RPMI8226 (cell line): ENCODE data around the gene TMEM178B.
A peak's percentile ranks its signal among the peaks of the same experiment; 100 is the strongest.
"Not testable (repeated sequence)": the region's sequence is repeated elsewhere in the genome, so short reads cannot be mapped to it uniquely, and the experiment has no call there.

Experiments used
- DNase-seq: peaks from one replicate; pipeline ENCODE4 v3.0.0-alpha.2; 2015

The TMEM178B gene

GRCh38 chr7:141317033-141317585, 243.2 kb downstream of the TMEM178B start:
- DNase-seq: peak; percentile 97

- DNase-seq: peak; percentile 96
Observed at GRCh38 chr7:141320287-141320686, 246.4 kb downstream of the TMEM178B start.

- DNase-seq: no peak
Observed at GRCh38 chr7:141322383-141322782, 248.5 kb downstream of the TMEM178B start.

- no peak for DNase-seq
Observed at GRCh38 chr7:141323826-141324225, 250.0 kb downstream of the TMEM178B start.

- no peak for DNase-seq
Observed at GRCh38 chr7:141324870-141325269, 251.0 kb downstream of the TMEM178B start.

- DNase-seq: no peak
Observed at GRCh38 chr7:141325275-141325674, 251.4 kb downstream of the TMEM178B start.

- DNase-seq: no peak
Observed at GRCh38 chr7:141328290-141328689, 254.4 kb downstream of the TMEM178B start.

- not testable (repeated sequence) for DNase-seq
Observed at GRCh38 chr7:141330285-141330684, 256.4 kb downstream of the TMEM178B start.

- DNase-seq: peak; percentile 41
Observed at GRCh38 chr7:141333459-141333858, 259.6 kb downstream of the TMEM178B start.

- DNase-seq: peak; percentile 60
Observed at GRCh38 chr7:141335164-141335563, 261.3 kb downstream of the TMEM178B start.

GRCh38 chr7:141339603-141340002, 265.7 kb downstream of the TMEM178B start:
- DNase-seq: peak; percentile 68

- no peak for DNase-seq
Observed at GRCh38 chr7:141340991-141341390, 267.1 kb downstream of the TMEM178B start.

- DNase-seq: no peak
Observed at GRCh38 chr7:141342621-141343408, 269.0 kb downstream of the TMEM178B start.

- no peak for DNase-seq
Observed at GRCh38 chr7:141344153-141344935, 270.5 kb downstream of the TMEM178B start.

GRCh38 chr7:141348728-141349127, 274.9 kb downstream of the TMEM178B start:
- DNase-seq: no peak

- DNase-seq: no peak
Observed at GRCh38 chr7:141349338-141349737, 275.5 kb downstream of the TMEM178B start.

- DNase-seq: no peak
Observed at GRCh38 chr7:141349804-141350203, 275.9 kb downstream of the TMEM178B start.

GRCh38 chr7:141351175-141351574, 277.3 kb downstream of the TMEM178B start:
- DNase-seq: no peak

GRCh38 chr7:141352955-141353354, 279.1 kb downstream of the TMEM178B start:
- no peak for DNase-seq

GRCh38 chr7:141354251-141354650, 280.4 kb downstream of the TMEM178B start:
- DNase-seq: peak; percentile 74

GRCh38 chr7:141355032-141355431, 281.2 kb downstream of the TMEM178B start:
- no peak for DNase-seq

- DNase-seq: no peak
Observed at GRCh38 chr7:141356161-141356560, 282.3 kb downstream of the TMEM178B start.

GRCh38 chr7:141358386-141358785, 284.5 kb downstream of the TMEM178B start:
- no peak for DNase-seq

- DNase-seq: no peak
Observed at GRCh38 chr7:141359262-141359661, 285.4 kb downstream of the TMEM178B start.
